ENCODE data around the gene RNFT1.
A peak's percentile ranks its signal among the peaks of the same experiment; 100 is the strongest.
"Not testable (repeated sequence)": the region's sequence is repeated elsewhere in the genome, so short reads cannot be mapped to it uniquely, and the experiment has no call there.

Gene RNFT1
- 3.4 to 20.5 (median 13.9) reads per million in 9 experiments for total RNA-seq

- Mint-ChIP-seq H3K27ac (peak within 1 kb of the TSS; percentile 92 to 95), H3K4me1 (ENCODE audit: low read depth in 2 of 2) (peaks cover 13 to 19% of the 10 kb centered on the region in 2 donors), H3K4me3 (peak within 1 kb of the TSS; percentile 78 to 89), H3K27me3 (no peaks in the 10 kb centered on the region), H3K9me3 (no peaks in the 10 kb centered on the region), H3K36me3 (ENCODE audit: insufficient read depth) (peaks cover 9% of the 10 kb centered on the region)
- peak; percentile 88 to 89 (median 89) for DNase-seq
- ATAC-seq (replicated peaks) = peak; percentile 89
These were observed at the start of gene RNFT1 for GRCh38 chr17:59964482-59965328. TSS of gene RNFT1 (minus strand) at chr17:59964740. CDS start at chr17:59964663, 77 bp downstream.

DNA sequence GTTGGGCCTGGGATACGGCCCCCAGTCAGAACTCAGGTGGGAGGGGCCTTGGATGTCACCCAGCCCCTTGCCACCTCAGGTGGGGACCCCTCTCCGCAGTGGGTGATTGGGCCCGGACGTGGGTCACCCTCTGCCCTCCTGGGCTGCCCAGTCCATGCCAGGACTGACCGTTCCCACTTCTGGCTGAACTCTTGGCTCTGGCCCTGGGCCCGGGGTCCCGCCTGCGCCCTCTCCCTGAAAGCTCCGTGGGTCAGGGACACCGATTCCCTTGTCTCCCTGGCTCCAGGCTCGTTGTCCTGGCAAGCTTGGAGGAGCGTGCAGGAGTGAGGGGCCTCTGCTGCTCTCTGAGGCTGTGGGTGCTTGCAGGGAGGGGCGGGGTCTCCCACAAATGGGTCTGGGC lies 44.8 kb upstream of the RNFT1 start:
- not testable (repeated sequence) for H3K4me1 Mint-ChIP-seq (ENCODE audit: low read depth in 2 of 2); H3K27me3 Mint-ChIP-seq; H3K9me3 Mint-ChIP-seq; H3K27ac Mint-ChIP-seq; H3K4me3 Mint-ChIP-seq; ATAC-seq (replicated peaks); H3K36me3 Mint-ChIP-seq (ENCODE audit: insufficient read depth); DNase-seq

GRCh38 chr17:60008377-60008776 lies 43.8 kb upstream of the RNFT1 start:
- H3K27ac Mint-ChIP-seq; H3K9me3 Mint-ChIP-seq; H3K4me3 Mint-ChIP-seq; H3K36me3 Mint-ChIP-seq (ENCODE audit: insufficient read depth); DNase-seq; H3K4me1 Mint-ChIP-seq (ENCODE audit: low read depth in 2 of 2); H3K27me3 Mint-ChIP-seq; ATAC-seq (replicated peaks): not testable (repeated sequence)

GRCh38 chr17:60006160-60006559 lies 41.6 kb upstream of the RNFT1 start:
- Mint-ChIP-seq H3K4me1 (ENCODE audit: low read depth in 2 of 2) (no peaks in the 10 kb centered on the region), H3K27me3 (no peaks in the 10 kb centered on the region), H3K36me3 (ENCODE audit: insufficient read depth) (no peaks in the 10 kb centered on the region), H3K27ac (no peak overlapping the region), H3K9me3 (no peaks in the 10 kb centered on the region), H3K4me3 (no peak overlapping the region)
- DNase-seq (no peak), ATAC-seq (replicated peaks) (no peak)

- H3K9me3 Mint-ChIP-seq; H3K36me3 Mint-ChIP-seq (ENCODE audit: insufficient read depth); H3K4me1 Mint-ChIP-seq (ENCODE audit: low read depth in 2 of 2); H3K27me3 Mint-ChIP-seq; DNase-seq; H3K27ac Mint-ChIP-seq; H3K4me3 Mint-ChIP-seq; ATAC-seq (replicated peaks): not testable (repeated sequence)
These were observed 40.0 kb upstream of the RNFT1 start for GRCh38 chr17:60004561-60004960.

GRCh38 chr17:60002405-60002804 lies 37.9 kb upstream of the RNFT1 start:
- H3K27ac Mint-ChIP-seq; H3K36me3 Mint-ChIP-seq (ENCODE audit: insufficient read depth); H3K4me3 Mint-ChIP-seq; H3K9me3 Mint-ChIP-seq; DNase-seq; H3K27me3 Mint-ChIP-seq; ATAC-seq (replicated peaks); H3K4me1 Mint-ChIP-seq (ENCODE audit: low read depth in 2 of 2): not testable (repeated sequence)

- H3K36me3 Mint-ChIP-seq (ENCODE audit: insufficient read depth); H3K27ac Mint-ChIP-seq; DNase-seq; H3K4me3 Mint-ChIP-seq; H3K4me1 Mint-ChIP-seq (ENCODE audit: low read depth in 2 of 2); H3K27me3 Mint-ChIP-seq; H3K9me3 Mint-ChIP-seq; ATAC-seq (replicated peaks): not testable (repeated sequence)
These were observed 32.1 kb upstream of the RNFT1 start for GRCh38 chr17:59996608-59997007.

GRCh38 chr17:59975166-59975565 lies 10.6 kb upstream of the RNFT1 start:
- not testable (repeated sequence) for ATAC-seq (replicated peaks); DNase-seq; H3K4me1 Mint-ChIP-seq (ENCODE audit: low read depth in 2 of 2); H3K27ac Mint-ChIP-seq; H3K9me3 Mint-ChIP-seq; H3K27me3 Mint-ChIP-seq; H3K4me3 Mint-ChIP-seq; H3K36me3 Mint-ChIP-seq (ENCODE audit: insufficient read depth)

GRCh38 chr17:59973483-59973882 lies 8.9 kb upstream of the RNFT1 start:
- not testable (repeated sequence) for ATAC-seq (replicated peaks); H3K4me1 Mint-ChIP-seq (ENCODE audit: low read depth in 2 of 2); H3K4me3 Mint-ChIP-seq; H3K9me3 Mint-ChIP-seq; DNase-seq; H3K27me3 Mint-ChIP-seq; H3K27ac Mint-ChIP-seq; H3K36me3 Mint-ChIP-seq (ENCODE audit: insufficient read depth)

DNA sequence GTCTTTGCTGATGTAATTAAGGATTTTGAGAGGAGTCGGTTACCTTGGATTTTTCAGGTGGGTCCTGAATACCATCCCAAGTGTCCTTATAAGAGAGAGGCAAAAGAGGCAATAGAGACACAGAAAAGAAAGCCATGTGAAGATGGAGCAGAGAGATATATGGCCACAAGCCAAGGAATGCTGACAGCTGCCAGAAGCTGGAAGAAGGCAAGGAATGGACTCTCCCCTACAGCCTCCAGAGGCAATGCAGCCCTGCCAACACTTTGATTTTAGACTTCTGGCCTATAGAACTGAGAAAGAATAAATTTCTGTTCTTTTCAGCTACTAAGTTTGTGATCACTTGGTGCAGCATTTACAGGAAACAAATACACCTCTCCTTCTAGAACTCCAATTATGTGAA lies 8.2 kb upstream of the RNFT1 start:
- Mint-ChIP-seq H3K4me3 (no peak overlapping the region), H3K4me1 (ENCODE audit: low read depth in 2 of 2) (no peaks in the 10 kb centered on the region), H3K36me3 (ENCODE audit: insufficient read depth) (no peaks in the 10 kb centered on the region), H3K9me3 (no peaks in the 10 kb centered on the region), H3K27me3 (no peaks in the 10 kb centered on the region), H3K27ac (no peak overlapping the region)
- ATAC-seq (replicated peaks) (no peak), DNase-seq (no peak)

DNA sequence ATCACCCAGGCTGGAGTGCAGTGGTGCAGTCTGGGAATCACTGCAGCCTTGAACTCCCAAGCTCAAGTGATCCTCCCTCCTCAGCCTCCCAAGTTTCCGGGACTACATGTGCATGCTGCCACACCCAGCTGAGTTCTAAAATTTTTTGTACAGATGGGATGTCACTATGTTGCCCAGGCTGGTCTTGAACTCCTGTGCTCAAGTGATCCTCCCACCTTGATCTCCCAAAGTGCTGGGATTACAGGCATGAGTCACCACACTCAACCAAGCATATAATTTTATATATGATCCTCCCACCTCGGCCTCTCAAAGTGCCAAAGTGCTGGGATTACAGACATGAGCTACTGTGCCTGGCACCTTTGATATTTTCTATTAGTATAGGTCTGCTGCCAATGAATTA lies 7.2 kb upstream of the RNFT1 start:
- DNase-seq; H3K9me3 Mint-ChIP-seq; H3K27ac Mint-ChIP-seq; ATAC-seq (replicated peaks); H3K4me1 Mint-ChIP-seq (ENCODE audit: low read depth in 2 of 2); H3K36me3 Mint-ChIP-seq (ENCODE audit: insufficient read depth); H3K4me3 Mint-ChIP-seq; H3K27me3 Mint-ChIP-seq: not testable (repeated sequence)

- Mint-ChIP-seq H3K27ac (peak overlapping the region; percentile 92 to 95), H3K4me1 (ENCODE audit: low read depth in 2 of 2) (peaks cover 16 to 19% of the 10 kb centered on the region in 2 donors), H3K9me3 (no peaks in the 10 kb centered on the region), H3K27me3 (no peaks in the 10 kb centered on the region), H3K4me3 (peak overlapping the region; percentile 78 to 89), H3K36me3 (ENCODE audit: insufficient read depth) (peaks cover 9% of the 10 kb centered on the region)
- peak; percentile 38 to 56 (median 45) for DNase-seq
- peak; percentile 61 for ATAC-seq (replicated peaks)
These were observed 630 bp downstream of the RNFT1 start for GRCh38 chr17:59963738-59964481.

- Mint-ChIP-seq H3K27ac (no peak overlapping the region), H3K9me3 (no peaks in the 10 kb centered on the region), H3K4me3 (peak overlapping the region; percentile 78 to 89), H3K36me3 (ENCODE audit: insufficient read depth) (peaks cover 9% of the 10 kb centered on the region), H3K4me1 (ENCODE audit: low read depth in 2 of 2) (peaks cover 18 to 19% of the 10 kb centered on the region in 2 donors), H3K27me3 (no peaks in the 10 kb centered on the region)
- no peak for ATAC-seq (replicated peaks)
- no peak for DNase-seq
These were observed 1.7 kb downstream of the RNFT1 start for GRCh38 chr17:59962739-59963318.

All from effector memory CD8-positive, alpha-beta T cell (primary cell).